Psoas muscle (tissue), 8 donors: Measurements from ENCODE around the gene DNAI7. TPM values are rescaled to one million over a fixed set of nuclear protein-coding genes. Genes with fewer than 3 reads are reported as not detected.

Source experiments
- ATAC-seq, 4 donors: fragments of 200-7000 bp; cut with Tn5 transposase; one replicate each; pipeline ENCODE4 v1.9.1; 2020; ENCODE audit warnings: moderate library complexity in 3 of 4, mild to moderate bottlenecking in 2 of 4
- DNase-seq, 2 donors: peaks; one replicate each; pipeline ENCODE4 v3.0.0-alpha.2; 2020
- H3K27ac ChIP-seq: fragments of 200-600 bp; one replicate; pipeline ENCODE4 v1.8.0; 2022
- H3K27me3 ChIP-seq, 3 donors: fragments of 200-600 bp in 1 of 3; one replicate each; pipeline versions ENCODE4 v1.6.1 to v1.8.0; 2013 to 2022; ENCODE audit warnings: low read length in 2 of 3, mild to moderate bottlenecking in 2 of 3, moderate library complexity in 1 of 3; ENCODE audit not compliant: insufficient read depth in 3 of 3
- H3K36me3 ChIP-seq, 2 donors: fragments of 200-600 bp in 1 of 2; one replicate each; pipeline versions ENCODE4 v1.6.1 to v1.8.0; 2013 to 2022; ENCODE audit warnings: low read depth in 1 of 2, mild to moderate bottlenecking in 1 of 2, moderate library complexity in 1 of 2; ENCODE audit not compliant: insufficient read depth in 1 of 2
- H3K4me1 ChIP-seq: fragments of 200-600 bp; one replicate; pipeline ENCODE4 v1.8.0; 2022
- H3K4me3 ChIP-seq: fragments of 200-600 bp; one replicate; pipeline ENCODE4 v1.8.0; 2022; ENCODE audit warnings: mild to moderate bottlenecking
- H3K9me3 ChIP-seq: fragments of 200-600 bp; one replicate; pipeline ENCODE4 v1.8.0; 2022
- CTCF ChIP-seq: fragments of 200-600 bp; IDR thresholded peaks from one replicate; pipeline ENCODE4 v1.8.0; 2022; ENCODE audit warnings: antibody characterized with exemption
- WGBS, 3 donors: extraction: QIAGEN DNeasy Blood & Tissue Kit; methylation state at CpG; one replicate each; pipeline versions ENCODE4 v1.1.6 to v1.1.7; 2013; 5-methylcytosine and 5-hydroxymethylcytosine counted together
- intact Hi-C, 2 donors: fragments of 100-400 bp; cut with DNase I; formaldehyde crosslinking; loops; one replicate each; pipeline versions ENCODE4 v1.11.0 to v1.14.2; 2022
- polyA plus RNA-seq, 3 donors: library from polyadenylated mRNA; stranded (reverse); fragments of 200-250 nt; gene quantifications; one replicate each; pipeline ENCODE4 v1.2.3, GENCODE V29; 2013
- total RNA-seq, 4 donors: library from RNA; stranded (reverse); fragmentation: NEBNext Ultra II Directional in 2 of 4; extraction: Animal tissue kit (Norgen Biotek cat#: 25700) in 2 of 4; gene quantifications; one replicate each; pipeline versions ENCODE4 v1.2.1 to v1.2.4, GENCODE V29; 2021 to 2023
- donor health status: healthy with polysubstance abuse.
- donor health status: DM: no; HTN: no; CAD: no; lungs with moderate emphysema.
- donor health status: Bipolar disorder and iron deficiency.
- donor health status: healthy.
- donor health status: DM: yes; HTN: yes; CAD: no.
- donor health status: DM: no; HTN: no; CAD: no.
- donor health status: DM: no; HTN: no; CAD: no.
- donor health status: DM: yes; HTN: yes; CAD: no.

Gene DNAI7
- total and polyA plus RNA-seq, 7 donors: 0.06 to 0.74 (median 0.26) TPM; not detected in 2

GRCh38 chr12:25074113-25074512 is 120.8 kb downstream of the DNAI7 start:
- H3K27me3 ChIP-seq: no peaks in the 10 kb centered on the region
- no peak for ATAC-seq
- no peak for TF ChIP-seq CTCF
- no peak overlapping the region for H3K4me3 ChIP-seq
- intact Hi-C loops: no loop called here
- no peak for DNase-seq
- no peaks in the 10 kb centered on the region for H3K9me3 ChIP-seq
- no peak overlapping the region for H3K27ac ChIP-seq
- no peaks in the 10 kb centered on the region for H3K4me1 ChIP-seq
- no peaks in the 10 kb centered on the region for H3K36me3 ChIP-seq
- WGBS, 3 donors: 67 to 90% (median 70%) methylated on average over 3 of the region's 3 CpGs

GRCh38 chr12:25072906-25073650 is 121.9 kb downstream of the DNAI7 start:
- no peak for ATAC-seq
- no peak for DNase-seq
- TF ChIP-seq CTCF: no peak
- no peak overlapping the region for H3K4me3 ChIP-seq
- H3K36me3 ChIP-seq: no peaks in the 10 kb centered on the region
- no peaks in the 10 kb centered on the region for H3K4me1 ChIP-seq
- no peaks in the 10 kb centered on the region for H3K9me3 ChIP-seq
- 60 to 68% (median 61%) methylated on average over 4 of the region's 4 CpGs for WGBS, 3 donors
- no peak overlapping the region for H3K27ac ChIP-seq
- no peaks in the 10 kb centered on the region for H3K27me3 ChIP-seq
- intact Hi-C loops: no loop called here

GRCh38 chr12:25071366-25071765 is 123.6 kb downstream of the DNAI7 start:
- no peak overlapping the region for H3K27ac ChIP-seq
- no peaks in the 10 kb centered on the region for H3K27me3 ChIP-seq
- DNase-seq (no peak), ATAC-seq (no peak)
- H3K9me3 ChIP-seq: no peaks in the 10 kb centered on the region
- no peaks in the 10 kb centered on the region for H3K4me1 ChIP-seq
- WGBS, 3 donors: 7 to 43% (median 32%) methylated on average over 1 of the region's 1 CpG
- H3K4me3 ChIP-seq: no peak overlapping the region
- TF ChIP-seq CTCF: no peak
- H3K36me3 ChIP-seq: no peaks in the 10 kb centered on the region
- intact Hi-C loops: no loop called here

GRCh38 chr12:25069224-25069623 is 125.7 kb downstream of the DNAI7 start:
- DNase-seq: no peak
- no peaks in the 10 kb centered on the region for H3K27me3 ChIP-seq
- intact Hi-C loops: no loop called here
- 58 to 64% (median 60%) methylated on average over 2 of the region's 2 CpGs for WGBS, 3 donors
- H3K4me3 ChIP-seq: no peak overlapping the region
- TF ChIP-seq CTCF: no peak
- ATAC-seq: no peak
- H3K36me3 ChIP-seq: no peaks in the 10 kb centered on the region
- no peaks in the 10 kb centered on the region for H3K4me1 ChIP-seq
- H3K27ac ChIP-seq: no peak overlapping the region
- H3K9me3 ChIP-seq: no peaks in the 10 kb centered on the region

GRCh38 chr12:25065035-25065434 is 129.9 kb downstream of the DNAI7 start:
- Histone ChIP-seq H3K36me3 (no peaks in the 10 kb centered on the region), H3K9me3 (no peaks in the 10 kb centered on the region), H3K4me1 (no peaks in the 10 kb centered on the region), H3K27me3 (no peaks in the 10 kb centered on the region), H3K27ac (no peak overlapping the region), H3K4me3 (no peak overlapping the region)
- ATAC-seq (no peak), DNase-seq (no peak)
- 61 to 83% (median 82%) methylated on average over 2 of the region's 2 CpGs for WGBS, 3 donors
- no peak for TF ChIP-seq CTCF
- intact Hi-C loops: no loop called here
